NCI-H1694 (cell line): ENCODE measurements around the gene METTL2B.
"Not testable (repeated sequence)": the region's sequence is repeated elsewhere in the genome, so short reads cannot be mapped to it uniquely, and the experiment has no call there.

ENCODE experiments used
- DNase-seq: peaks from one replicate; lab custom pipeline; 2025; lab: John Stamatoyannopoulos, UW

METTL2B gene

GRCh38 chr7:128526062-128526466 is 49.5 kb downstream of the METTL2B start:
- DNase-seq, result not testable (repeated sequence)

DNA sequence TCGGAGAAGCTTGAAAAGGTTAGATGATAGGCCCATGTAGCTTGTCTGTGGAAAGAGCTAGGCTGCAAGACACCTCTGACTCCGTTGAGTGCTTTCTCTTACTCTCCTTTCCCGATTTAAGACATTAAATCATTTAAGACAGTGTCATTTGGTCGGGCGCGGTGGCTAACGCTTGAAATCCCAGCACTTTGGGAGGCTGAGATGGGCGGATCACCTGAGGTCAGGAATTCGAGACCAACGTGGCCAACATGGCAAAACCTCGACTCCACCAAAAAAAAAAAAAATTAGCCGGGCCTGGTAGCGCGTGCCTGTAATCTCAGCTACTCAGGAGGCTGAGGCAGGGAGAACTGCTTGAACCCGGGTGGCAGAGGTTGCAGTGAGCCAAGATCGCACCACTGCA is 52.6 kb downstream of the METTL2B start:
- DNase-seq, result not testable (repeated sequence)

GRCh38 chr7:128530121-128530854 is 53.7 kb downstream of the METTL2B start:
- DNase-seq, result not testable (repeated sequence)

DNA sequence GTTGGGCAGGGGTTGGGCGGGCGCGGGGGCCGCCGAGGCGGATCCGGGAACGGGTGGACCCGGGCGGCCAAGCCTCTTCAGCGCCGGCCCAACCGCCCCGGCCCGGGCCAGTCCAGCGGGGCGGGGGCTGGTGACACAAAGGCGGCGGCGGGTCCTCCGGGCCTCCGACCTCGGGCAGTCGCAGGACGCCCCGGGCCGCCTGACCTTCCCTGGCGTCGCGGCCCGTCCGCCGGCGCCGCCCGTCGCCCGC is 54.2 kb downstream of the METTL2B start:
- no peak for DNase-seq

DNA sequence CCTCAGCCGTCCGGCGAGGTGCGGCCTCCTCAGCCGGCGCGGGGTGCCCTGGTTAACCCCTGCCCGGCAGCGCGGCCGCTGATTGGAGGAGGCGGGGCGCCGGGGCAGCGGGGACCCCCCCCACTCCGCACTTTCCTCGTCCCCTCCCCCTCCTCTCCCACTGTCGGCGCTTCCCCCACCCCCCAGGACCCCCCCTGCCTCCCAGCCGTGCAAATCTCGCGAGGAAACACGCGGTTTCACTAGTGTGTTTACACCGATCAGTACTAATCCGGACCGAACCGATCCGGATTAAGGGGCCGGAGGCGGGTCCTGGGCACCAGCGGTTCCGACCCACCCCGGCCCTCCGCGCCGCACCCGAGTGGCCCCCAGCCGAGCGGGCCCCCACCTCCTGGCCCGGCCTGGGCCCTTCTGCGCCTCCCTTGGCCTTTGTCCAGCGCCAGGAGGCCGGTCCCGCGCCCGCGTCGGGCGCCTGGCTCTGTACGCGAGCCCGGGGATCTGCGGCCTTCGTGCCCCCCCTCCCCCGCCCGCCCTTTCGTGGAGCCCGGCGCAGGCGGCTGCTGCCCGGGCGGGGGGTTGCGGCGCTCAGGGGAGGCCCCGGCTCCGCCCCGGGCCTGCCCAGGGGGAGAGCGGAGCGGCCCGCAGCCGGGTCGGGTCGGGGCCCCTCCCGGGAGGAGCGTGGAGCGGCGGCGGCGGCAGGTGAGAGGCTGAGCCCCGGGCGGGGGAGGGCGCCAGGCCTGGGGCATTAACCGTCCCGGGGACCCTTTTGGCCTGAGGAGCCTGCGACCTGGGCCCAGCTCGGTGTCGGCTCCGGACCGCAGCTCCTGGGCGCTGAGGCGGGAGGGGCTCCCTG is 54.8 kb downstream of the METTL2B start:
- DNase-seq, result peak; percentile 57

DNA sequence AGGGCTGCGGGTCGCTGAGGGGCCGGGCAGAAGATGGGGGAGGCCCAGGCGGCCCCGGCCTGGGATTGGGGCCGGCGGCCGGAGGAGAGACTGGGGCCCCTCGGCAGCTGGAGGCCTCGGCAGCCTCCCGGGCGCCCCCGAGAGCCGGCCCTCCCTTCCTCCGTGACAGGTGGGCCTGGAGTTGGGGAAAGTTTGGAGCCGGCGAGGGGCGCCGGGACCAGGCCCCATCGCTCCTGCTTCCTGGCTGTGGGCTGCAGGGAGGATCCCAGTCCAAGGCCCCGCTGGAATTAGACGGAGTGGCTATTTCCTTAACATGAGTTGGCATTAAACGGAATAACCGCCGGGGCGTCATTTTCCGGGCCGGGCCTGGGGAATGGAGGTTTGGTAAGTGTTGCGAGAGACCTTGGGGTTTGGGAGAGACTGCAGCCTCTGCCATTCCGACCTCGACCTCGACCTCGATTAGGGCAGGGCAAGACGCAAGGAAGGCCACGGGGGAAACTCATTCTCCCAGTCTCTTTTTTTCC is 55.5 kb downstream of the METTL2B start:
- not testable (repeated sequence) for DNase-seq

DNA sequence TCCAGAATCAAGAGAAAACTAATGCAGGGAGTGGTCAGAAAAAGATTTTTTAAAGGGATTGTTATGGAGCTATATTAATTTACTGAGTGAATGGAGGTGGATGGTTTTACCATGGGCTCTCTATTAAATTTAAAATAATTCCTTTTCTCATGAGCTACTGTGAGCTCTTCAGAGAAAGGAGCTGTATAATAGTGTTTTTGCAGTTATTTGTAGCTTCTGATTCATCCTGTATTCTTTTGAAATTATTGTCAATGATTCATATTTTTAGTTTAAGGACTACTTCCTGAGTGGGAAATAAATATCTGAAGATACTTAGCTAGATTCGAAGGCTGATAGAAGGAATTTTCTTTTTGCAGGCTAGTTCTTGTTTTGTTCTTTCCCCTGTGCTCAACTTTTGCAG is 56.4 kb downstream of the METTL2B start:
- not testable (repeated sequence) for DNase-seq

DNA sequence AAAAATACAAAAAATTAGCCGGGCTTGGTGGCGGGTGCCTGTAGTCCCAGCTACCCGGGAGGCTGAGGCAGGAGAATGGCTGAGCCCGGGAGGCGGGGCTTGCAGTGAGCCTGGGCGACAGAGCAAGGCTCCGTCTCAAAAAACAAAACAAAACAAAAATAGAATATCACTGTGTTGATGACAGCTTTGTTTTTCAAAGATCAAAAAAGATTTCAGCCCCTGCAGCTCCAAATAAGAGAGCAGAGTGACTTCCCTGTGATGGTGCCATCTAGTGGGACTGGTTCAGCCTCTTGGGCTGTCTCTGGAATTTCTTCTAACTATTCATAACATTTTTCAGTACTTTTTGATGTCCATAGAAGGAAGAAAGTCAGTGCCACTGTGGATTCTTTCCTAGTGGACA is 60.9 kb downstream of the METTL2B start:
- DNase-seq, result not testable (repeated sequence)

- not testable (repeated sequence) for DNase-seq
Measured at GRCh38 chr7:128542530-128542929, 66.0 kb downstream of the METTL2B start.

DNA sequence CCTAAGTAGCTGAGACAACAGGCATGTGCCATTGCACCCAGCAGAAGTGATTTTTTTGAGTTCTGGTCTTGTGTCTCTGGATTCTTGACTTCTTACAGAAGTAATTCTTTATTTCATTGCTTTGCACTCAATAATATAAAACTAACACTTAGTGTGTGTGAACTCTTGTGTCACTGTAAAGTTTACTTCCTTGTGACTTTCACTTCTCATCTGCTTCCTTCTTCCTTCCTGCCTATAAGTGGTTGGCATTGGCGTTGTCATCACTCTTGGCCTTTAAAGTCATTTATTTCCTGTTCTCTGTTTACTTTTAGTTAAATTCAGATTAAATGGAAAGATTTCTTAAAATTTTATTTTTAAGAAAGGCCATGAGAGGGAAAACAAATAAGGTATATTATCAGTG is 66.8 kb downstream of the METTL2B start:
- DNase-seq, result not testable (repeated sequence)

DNA sequence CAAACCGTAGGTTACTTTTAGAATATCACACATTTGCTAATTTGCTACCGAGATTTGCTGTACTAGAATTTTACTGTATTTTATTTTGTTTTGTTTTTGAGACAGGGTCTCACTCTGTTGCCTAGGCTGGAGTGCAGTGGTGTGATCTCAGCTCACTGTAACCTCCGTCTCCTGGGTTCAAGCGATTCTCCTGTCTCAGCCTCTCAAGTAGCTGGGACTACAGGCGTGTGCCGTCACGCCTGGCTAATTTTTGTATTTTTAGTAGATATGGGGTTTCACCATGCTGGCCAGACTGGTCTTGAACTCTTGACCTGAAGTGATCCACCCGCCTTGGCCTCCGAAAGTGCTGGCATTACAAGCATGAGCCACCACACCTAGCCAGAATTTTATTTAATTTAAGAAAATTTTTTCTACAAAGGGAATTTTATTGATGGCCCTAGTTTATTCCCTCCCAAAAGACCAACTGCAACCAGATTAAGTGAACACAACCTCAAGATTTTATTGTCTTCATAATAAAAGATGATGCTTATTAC is 69.8 kb downstream of the METTL2B start:
- DNase-seq, result not testable (repeated sequence)

DNA sequence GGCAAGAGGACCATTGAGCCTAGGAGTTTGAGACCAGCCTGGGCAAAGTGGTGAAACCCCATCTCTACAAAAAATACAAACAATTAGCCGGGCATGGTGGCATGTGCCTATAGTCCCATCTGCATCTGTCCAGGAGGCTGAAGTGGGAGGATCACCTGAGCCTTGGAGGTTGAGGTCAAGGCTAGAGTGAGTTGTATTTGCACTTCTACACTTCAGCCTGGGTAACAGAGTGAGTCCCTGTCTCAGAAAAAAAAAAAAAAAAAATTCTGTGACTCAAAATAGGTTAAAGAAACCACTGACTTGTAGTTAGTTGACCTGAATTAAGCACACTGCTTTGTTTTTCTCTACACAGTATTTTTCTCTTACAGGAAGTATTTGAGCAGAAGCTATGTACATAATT is 74.4 kb downstream of the METTL2B start:
- no peak for DNase-seq

DNA sequence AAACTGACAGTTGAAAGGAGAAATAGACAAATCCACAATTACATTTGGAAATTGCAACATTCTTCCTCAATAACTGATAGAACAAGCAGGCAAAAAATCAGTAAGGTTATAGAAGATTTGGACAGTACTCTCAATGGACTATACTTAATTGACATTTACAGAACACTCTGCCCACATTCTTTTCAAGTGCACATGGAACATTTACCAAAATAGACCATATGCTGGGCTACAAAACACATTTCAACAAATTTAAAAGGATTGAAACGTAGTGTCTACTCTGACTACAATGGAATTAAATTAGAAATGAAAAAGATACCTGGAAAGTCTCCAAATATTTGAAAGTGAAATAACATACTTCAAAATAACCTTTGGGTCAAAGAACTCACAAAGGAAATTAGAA is 77.8 kb downstream of the METTL2B start:
- DNase-seq, result not testable (repeated sequence)
